ENCODE data around the gene PRKG1.

Gene PRKG1

DNA sequence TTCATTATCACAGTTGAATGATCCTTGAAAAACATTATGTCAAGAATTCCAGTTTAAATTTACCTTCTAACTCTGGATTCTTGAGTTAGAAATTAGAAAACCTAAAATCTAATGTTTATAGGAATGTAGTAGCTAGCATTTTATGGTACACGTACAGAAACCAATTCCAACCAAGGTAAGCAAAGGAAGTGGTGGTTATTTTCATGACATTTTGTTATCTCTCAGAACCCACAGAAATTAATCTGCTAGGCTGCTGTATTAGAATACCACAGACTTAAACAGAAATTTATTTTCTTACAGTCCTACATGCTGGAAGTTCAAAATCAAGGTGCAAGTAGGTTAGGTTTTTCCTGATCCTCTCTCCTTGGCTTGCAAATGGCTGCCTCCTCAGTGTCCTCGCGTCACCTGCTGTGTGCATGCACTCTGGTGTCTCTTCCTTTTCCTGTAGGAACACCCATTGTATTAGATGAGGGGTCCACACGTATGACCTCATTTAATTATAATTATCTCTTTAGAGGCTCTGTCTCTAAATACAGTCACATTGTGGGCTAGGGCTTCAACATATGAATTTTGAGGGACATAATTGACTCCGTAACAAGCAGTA is 633.6 kb downstream of the PRKG1 start:
- no peak overlapping the region for H3K27ac ChIP-seq
- CTCF ChIA-PET = no interaction called here
- POLR2A ChIA-PET (ENCODE audit: low non-redundant PET) = no interaction called here
- TF ChIP-seq, protein P1, sequence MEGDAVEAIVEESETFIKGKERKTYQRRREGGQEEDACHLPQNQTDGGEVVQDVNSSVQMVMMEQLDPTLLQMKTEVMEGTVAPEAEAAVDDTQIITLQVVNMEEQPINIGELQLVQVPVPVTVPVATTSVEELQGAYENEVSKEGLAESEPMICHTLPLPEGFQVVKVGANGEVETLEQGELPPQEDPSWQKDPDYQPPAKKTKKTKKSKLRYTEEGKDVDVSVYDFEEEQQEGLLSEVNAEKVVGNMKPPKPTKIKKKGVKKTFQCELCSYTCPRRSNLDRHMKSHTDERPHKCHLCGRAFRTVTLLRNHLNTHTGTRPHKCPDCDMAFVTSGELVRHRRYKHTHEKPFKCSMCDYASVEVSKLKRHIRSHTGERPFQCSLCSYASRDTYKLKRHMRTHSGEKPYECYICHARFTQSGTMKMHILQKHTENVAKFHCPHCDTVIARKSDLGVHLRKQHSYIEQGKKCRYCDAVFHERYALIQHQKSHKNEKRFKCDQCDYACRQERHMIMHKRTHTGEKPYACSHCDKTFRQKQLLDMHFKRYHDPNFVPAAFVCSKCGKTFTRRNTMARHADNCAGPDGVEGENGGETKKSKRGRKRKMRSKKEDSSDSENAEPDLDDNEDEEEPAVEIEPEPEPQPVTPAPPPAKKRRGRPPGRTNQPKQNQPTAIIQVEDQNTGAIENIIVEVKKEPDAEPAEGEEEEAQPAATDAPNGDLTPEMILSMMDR (conservative IDR thresholded peaks at IDR 0.05; ENCODE audit: low read depth) = no peak
- DNase-seq (ENCODE audit: low spot score) = no peak

DNA sequence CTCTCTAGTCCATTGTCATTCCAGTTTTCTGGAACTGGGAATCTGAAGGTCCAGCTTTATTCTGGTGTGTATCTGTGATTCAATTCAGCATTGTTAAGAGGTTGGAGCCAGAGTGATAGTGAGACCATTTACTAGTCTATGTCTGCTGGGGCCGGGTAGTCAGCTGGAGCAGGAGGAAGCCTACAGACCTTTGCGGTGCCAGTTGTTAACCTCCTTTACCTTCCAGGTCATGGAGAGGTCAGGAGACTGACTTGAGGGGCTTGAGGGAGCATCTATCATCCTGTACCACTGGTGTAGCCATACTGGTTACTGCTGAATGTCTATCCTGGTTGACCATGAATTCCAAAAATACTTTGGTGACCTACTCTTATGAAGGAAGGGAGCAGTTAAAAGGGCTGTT is 634.3 kb downstream of the PRKG1 start:
- no peak for DNase-seq (ENCODE audit: low spot score)
- TF ChIP-seq, protein P1 (conservative IDR thresholded peaks at IDR 0.05; ENCODE audit: low read depth) = no peak
- ChIA-PET CTCF (no interaction called here), POLR2A (ENCODE audit: low non-redundant PET) (no interaction called here)
- no peak overlapping the region for H3K27ac ChIP-seq

DNA sequence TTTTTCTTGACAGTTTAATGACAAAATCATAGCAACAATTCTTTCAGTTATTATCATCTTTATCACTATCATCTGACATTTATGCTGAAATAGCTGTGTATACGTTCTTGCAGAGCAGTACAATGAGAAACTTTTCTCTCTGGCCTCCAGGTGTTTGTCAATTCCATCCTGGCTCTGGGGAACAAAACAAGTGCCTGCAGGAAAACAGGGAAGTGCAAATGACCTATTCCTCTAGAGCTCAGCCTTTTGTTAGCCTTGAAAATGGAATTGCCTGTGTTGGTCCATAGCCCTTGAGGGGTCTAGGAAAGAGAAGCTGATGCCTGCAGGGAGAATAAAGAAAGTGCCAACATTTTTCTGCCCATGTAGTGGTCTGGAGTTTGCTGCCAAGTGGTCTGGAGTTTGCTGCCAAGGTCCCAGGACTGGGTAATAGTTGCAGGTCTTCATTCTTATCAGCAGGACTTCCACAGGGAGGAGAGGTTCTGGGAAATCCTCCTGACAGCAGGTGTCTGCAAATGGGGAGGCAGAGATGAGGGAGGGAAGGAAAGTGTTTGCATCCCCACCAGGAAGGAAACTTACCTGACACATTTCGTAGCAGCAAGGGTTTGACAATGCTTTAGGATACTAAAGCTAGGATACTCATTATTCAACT is 635.2 kb downstream of the PRKG1 start:
- TF ChIP-seq, protein P1 (conservative IDR thresholded peaks at IDR 0.05; ENCODE audit: low read depth) = no peak
- ChIA-PET POLR2A (ENCODE audit: low non-redundant PET) (no interaction called here), CTCF (no interaction called here)
- H3K27ac ChIP-seq = no peak overlapping the region
- no peak for DNase-seq (ENCODE audit: low spot score)

DNA sequence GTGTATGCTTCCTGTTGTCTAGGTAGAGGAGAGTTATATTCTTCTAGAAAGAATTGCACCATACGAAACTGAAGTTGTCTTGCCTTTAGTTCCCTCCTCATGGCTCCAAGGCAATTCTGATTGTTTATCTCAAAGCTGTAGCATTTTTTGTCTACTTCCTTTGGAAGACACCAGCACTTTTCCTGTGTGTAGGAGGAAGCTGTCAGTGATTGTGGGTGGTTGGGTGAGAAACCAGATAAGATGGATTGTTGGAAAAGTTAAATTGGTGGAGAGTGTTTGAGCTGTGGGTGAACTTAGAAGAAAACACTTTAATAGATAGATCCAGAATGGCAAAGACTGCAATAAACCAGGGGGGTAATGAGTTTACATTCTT is 637.2 kb downstream of the PRKG1 start:
- POLR2A ChIA-PET (ENCODE audit: low non-redundant PET) = no interaction called here
- TF ChIP-seq, protein P1 (conservative IDR thresholded peaks at IDR 0.05; ENCODE audit: low read depth) = no peak
- CTCF ChIA-PET = no interaction called here
- DNase-seq (ENCODE audit: low spot score) = no peak
- H3K27ac ChIP-seq = no peak overlapping the region

DNA sequence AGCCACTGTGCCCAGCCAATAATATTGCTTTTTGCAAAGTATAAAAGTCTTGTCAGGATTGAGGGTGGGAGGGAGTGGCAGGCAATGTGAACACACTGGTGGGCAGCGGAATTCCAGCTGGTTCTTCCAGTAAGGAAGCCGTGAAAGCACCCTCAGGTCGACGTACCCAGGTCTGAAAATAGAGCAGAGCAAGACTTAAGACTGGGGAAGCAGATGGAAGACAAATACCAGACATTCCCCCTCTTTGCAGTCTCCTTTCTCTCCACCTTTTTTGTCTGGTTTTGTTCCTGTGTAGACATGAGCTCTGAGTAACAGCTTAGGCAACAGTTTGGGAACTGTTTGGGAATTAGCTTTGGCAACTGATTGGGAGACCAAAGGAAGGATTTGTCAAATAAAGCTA is 642.7 kb downstream of the PRKG1 start:
- ChIA-PET CTCF (no interaction called here), POLR2A (ENCODE audit: low non-redundant PET) (no interaction called here)
- TF ChIP-seq, protein P1 (conservative IDR thresholded peaks at IDR 0.05; ENCODE audit: low read depth) = no peak
- H3K27ac ChIP-seq = no peak overlapping the region
- DNase-seq (ENCODE audit: low spot score) = no peak

DNA sequence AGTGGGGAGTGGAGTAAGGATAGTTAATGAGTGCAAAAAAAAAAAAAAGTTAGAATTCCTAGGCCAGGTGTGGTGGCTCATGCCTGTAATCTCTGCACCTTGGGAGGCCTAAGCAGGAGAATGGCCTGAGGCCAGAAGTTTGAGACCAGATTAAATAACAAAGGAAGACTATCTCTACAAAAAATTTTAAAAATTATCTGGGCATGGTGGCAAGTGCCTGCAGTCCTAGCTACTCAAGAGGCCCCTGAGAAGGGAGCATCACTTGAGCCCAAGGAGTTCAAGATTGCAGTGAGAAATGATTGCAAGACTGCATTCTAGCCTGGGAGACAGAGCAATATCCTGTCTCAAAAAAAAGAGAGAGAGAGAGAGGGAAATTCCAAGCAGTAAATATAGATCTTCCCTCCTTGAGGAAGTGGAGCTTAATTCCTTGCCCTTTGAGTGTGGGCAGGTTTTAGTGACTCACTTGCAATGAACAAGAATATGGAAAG is 644.6 kb downstream of the PRKG1 start:
- DNase-seq (ENCODE audit: low spot score) = peak; percentile 2
- TF ChIP-seq, protein P1 (conservative IDR thresholded peaks at IDR 0.05; ENCODE audit: low read depth) = no peak

More for the DNA sequence above, 644.6 kb downstream of the PRKG1 start:
- no peak overlapping the region for H3K27ac ChIP-seq
- POLR2A ChIA-PET (ENCODE audit: low non-redundant PET) = no interaction called here
- CTCF ChIA-PET = no interaction called here
